GM23338 (cell line): ENCODE results near the gene RHOH. TPM values are rescaled to one million over a fixed set of nuclear protein-coding genes. Genes with fewer than 3 reads are reported as not detected.

Source experiments
- ATAC-seq: fragments of 200-7000 bp; cut with Tn5 transposase; 3 replicates; pipeline ENCODE4 v1.9.1; 2020
- DNase-seq: peaks from one replicate; pipeline ENCODE4 v3.0.0-alpha.2; 2015; ENCODE audit warnings: low spot score
- H2AFZ ChIP-seq: fragments of 200-600 bp; sonication (generic); 2 replicates; pipeline ENCODE4 v1.8.0; 2016; ENCODE audit warnings: antibody characterized with exemption, mild to moderate bottlenecking, moderate library complexity
- H3F3A ChIP-seq: fragments of 200-600 bp; sonication (generic); replicated peaks from 2 replicates; pipeline ENCODE4 v1.8.0; 2017; ENCODE audit warnings: antibody characterized with exemption, mixed run types, low read depth
- H3K27ac ChIP-seq: fragments of 200-600 bp; sonication (generic); 2 replicates; pipeline ENCODE4 v1.6.1; 2016; ENCODE audit warnings: low read depth
- H3K27me3 ChIP-seq: fragments of 200-600 bp; sonication (generic); 2 replicates; pipeline ENCODE4 v1.8.0; 2016; ENCODE audit warnings: mild to moderate bottlenecking, mixed run types, moderate library complexity; ENCODE audit not compliant: insufficient read depth
- H3K36me3 ChIP-seq: fragments of 200-600 bp; sonication (generic); 2 replicates; pipeline ENCODE4 v1.8.0; 2016; ENCODE audit warnings: mild to moderate bottlenecking; ENCODE audit not compliant: insufficient read depth
- H3K4me1 ChIP-seq: fragments of 200-600 bp; sonication (generic); 2 replicates; pipeline ENCODE4 v1.8.0; 2016; ENCODE audit warnings: mild to moderate bottlenecking, moderate library complexity; ENCODE audit not compliant: insufficient read depth
- H3K4me2 ChIP-seq: fragments of 200-600 bp; sonication (generic); 2 replicates; pipeline ENCODE4 v1.7.1; 2017; ENCODE audit warnings: mixed run types
- H3K4me3 ChIP-seq: fragments of 200-600 bp; sonication (generic); 2 replicates; pipeline ENCODE4 v1.6.1; 2016; ENCODE audit warnings: mixed run types
- H3K79me2 ChIP-seq: fragments of 200-600 bp; sonication (generic); replicated peaks from 2 replicates; pipeline ENCODE4 v1.8.0; 2017; ENCODE audit warnings: mild to moderate bottlenecking; ENCODE audit not compliant: insufficient read depth
- H3K9me2 ChIP-seq: fragments of 200-600 bp; sonication (generic); 2 replicates; pipeline ENCODE4 v1.8.0; 2017; ENCODE audit not compliant: insufficient read depth
- H4K20me1 ChIP-seq: fragments of 200-600 bp; sonication (generic); replicated peaks from 2 replicates; pipeline ENCODE4 v1.8.0; 2017; ENCODE audit warnings: mild to moderate bottlenecking; ENCODE audit not compliant: insufficient read depth
- H3K27ac Mint-ChIP-seq: 2 replicates; pipeline ENCODE4 v1.8.0; 2020; ENCODE audit warnings: inconsistent platforms, mild to moderate bottlenecking, moderate library complexity, mixed read lengths
- H3K27me3 Mint-ChIP-seq: 3 replicates; pipeline ENCODE4 v1.8.0; 2022; ENCODE audit warnings: low read depth, mild to moderate bottlenecking, moderate library complexity, mixed read lengths, inconsistent platforms; ENCODE audit not compliant: insufficient read depth, poor library complexity
- H3K36me3 Mint-ChIP-seq: 3 replicates; pipeline ENCODE4 v1.8.0; 2021; ENCODE audit warnings: low read depth, mild to moderate bottlenecking, inconsistent platforms, moderate library complexity, mixed read lengths
- H3K4me1 Mint-ChIP-seq: 3 replicates; pipeline ENCODE4 v1.8.0; 2020; ENCODE audit warnings: mild to moderate bottlenecking, inconsistent platforms, mixed read lengths
- H3K4me3 Mint-ChIP-seq: 3 replicates; pipeline ENCODE4 v1.8.0; 2021; ENCODE audit warnings: moderate library complexity, mild to moderate bottlenecking, inconsistent platforms, mixed read lengths
- H3K9me3 Mint-ChIP-seq: 3 replicates; pipeline ENCODE4 v1.8.0; 2020; ENCODE audit warnings: moderate library complexity, mild to moderate bottlenecking, inconsistent platforms, mixed read lengths
- CREB1 ChIP-seq: fragments of 250-450 bp; sonication (Bioruptor Pico); IDR thresholded peaks from 2 replicates; pipeline ENCODE4 v1.5.0; 2020; ENCODE audit warnings: low read depth, mild to moderate bottlenecking, moderate library complexity
- EZH2 ChIP-seq: fragments of 200-600 bp; sonication (generic); IDR thresholded peaks from one replicate; pipeline ENCODE4 v1.8.0; 2017; ENCODE audit warnings: antibody characterized with exemption, mild to moderate bottlenecking, low read depth; ENCODE audit not compliant: unreplicated experiment
- EZH2phosphoT487 ChIP-seq: fragments of 200-600 bp; sonication (generic); IDR thresholded peaks from one replicate; pipeline ENCODE4 v1.8.1; 2018; ENCODE audit warnings: antibody characterized with exemption; ENCODE audit not compliant: unreplicated experiment
- NANOG ChIP-seq: IDR thresholded peaks from 2 replicates; pipeline ENCODE4 v1.6.1; 2016; ENCODE audit warnings: antibody characterized with exemption, borderline replicate concordance
- POLR2AphosphoS5 ChIP-seq: IDR thresholded peaks from 2 replicates; pipeline ENCODE4 v1.6.1; 2016; ENCODE audit warnings: antibody characterized with exemption, low read depth
- REST ChIP-seq: IDR thresholded peaks from one replicate; pipeline ENCODE4 v1.6.1; 2018; ENCODE audit warnings: antibody characterized with exemption; ENCODE audit not compliant: unreplicated experiment
- ZNF114 ChIP-seq: fragments of 250-450 bp; sonication (Bioruptor Pico); IDR thresholded peaks from 2 replicates; pipeline ENCODE4 v1.5.0; 2020; ENCODE audit warnings: mild to moderate bottlenecking, moderate library complexity
- ZNF331 ChIP-seq: fragments of 250-450 bp; sonication (Bioruptor Pico); IDR thresholded peaks from 2 replicates; pipeline ENCODE4 v1.5.0; 2020; ENCODE audit warnings: low read depth, mild to moderate bottlenecking, moderate library complexity
- ZNF462 ChIP-seq: fragments of 250-450 bp; sonication (Bioruptor Pico); IDR thresholded peaks from 2 replicates; pipeline ENCODE4 v1.5.0; 2020; ENCODE audit warnings: mild to moderate bottlenecking, moderate library complexity
- polyA plus RNA-seq: library from polyadenylated mRNA; unstranded; fragments of >200 nt; fragmentation: Nextera tagmentation; extraction: Ambion mirVana; gene quantifications from 2 replicates; pipeline ENCODE4 v1.2.1, GENCODE V29; 2016
- total RNA-seq: library from RNA; depleted of rRNA; stranded (reverse); fragments of >200 nt; shearing (Covaris generic); gene quantifications from 2 replicates; pipeline ENCODE4 v1.2.3, GENCODE V29; 2014
- TF ChIP-seq, protein P1 (sequence below): IDR thresholded peaks from 2 replicates; pipeline ENCODE4 v1.6.1; 2016; ENCODE audit warnings: antibody characterized with exemption
- TF ChIP-seq, protein P2 (sequence below), 2 experiments: fragments of 200-600 bp in 1 of 2; sonication (generic) in 1 of 2; conservative IDR thresholded peaks; 2 replicates each; pipeline versions ENCODE4 v1.5.1 to v1.6.1; 2016 to 2017; ENCODE audit warnings: antibody characterized with exemption in 2 of 2, low read depth in 2 of 2, mild to moderate bottlenecking in 2 of 2, moderate library complexity in 1 of 2

The RHOH gene
- total and polyA plus RNA-seq, 2 experiments from 2014 or later: 2.2 to 3.7 TPM

DNA sequence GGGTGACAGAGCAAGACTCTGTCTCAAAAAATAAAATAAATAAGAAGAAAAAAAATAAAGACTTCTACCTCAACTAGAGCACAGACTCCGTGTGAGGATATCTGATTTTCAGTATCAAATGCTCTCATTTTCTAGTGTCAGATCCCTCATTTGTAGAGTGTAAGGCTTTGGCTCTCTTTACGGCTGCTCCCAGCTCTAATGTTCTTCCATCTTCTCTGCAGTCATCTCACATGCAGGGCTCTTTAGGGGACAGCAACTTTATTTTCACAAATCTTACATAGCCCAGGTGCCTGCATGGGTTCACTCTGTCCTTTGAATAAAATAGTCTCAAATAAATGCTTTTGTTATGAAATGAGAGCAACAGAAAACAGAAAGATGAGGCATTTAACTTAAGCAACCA lies 19.2 kb upstream of the RHOH start:
- no peak overlapping the region for H3K4me2 ChIP-seq
- no peaks in the 10 kb centered on the region for H3K27me3 ChIP-seq
- ATAC-seq (no peak), DNase-seq (no peak)
- H4K20me1 ChIP-seq: no peaks in the 10 kb centered on the region
- TF ChIP-seq ZNF114 (CRISPR knock-in tag): no peak
- TF ChIP-seq EZH2phosphoT487: no peak
- TF ChIP-seq, protein P1, sequence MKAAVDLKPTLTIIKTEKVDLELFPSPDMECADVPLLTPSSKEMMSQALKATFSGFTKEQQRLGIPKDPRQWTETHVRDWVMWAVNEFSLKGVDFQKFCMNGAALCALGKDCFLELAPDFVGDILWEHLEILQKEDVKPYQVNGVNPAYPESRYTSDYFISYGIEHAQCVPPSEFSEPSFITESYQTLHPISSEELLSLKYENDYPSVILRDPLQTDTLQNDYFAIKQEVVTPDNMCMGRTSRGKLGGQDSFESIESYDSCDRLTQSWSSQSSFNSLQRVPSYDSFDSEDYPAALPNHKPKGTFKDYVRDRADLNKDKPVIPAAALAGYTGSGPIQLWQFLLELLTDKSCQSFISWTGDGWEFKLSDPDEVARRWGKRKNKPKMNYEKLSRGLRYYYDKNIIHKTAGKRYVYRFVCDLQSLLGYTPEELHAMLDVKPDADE: no peak
- TF ChIP-seq ZNF462 (CRISPR knock-in tag): no peak
- no peak for TF ChIP-seq ZNF331 (CRISPR knock-in tag)
- TF ChIP-seq REST: no peak
- TF ChIP-seq, protein P2, sequence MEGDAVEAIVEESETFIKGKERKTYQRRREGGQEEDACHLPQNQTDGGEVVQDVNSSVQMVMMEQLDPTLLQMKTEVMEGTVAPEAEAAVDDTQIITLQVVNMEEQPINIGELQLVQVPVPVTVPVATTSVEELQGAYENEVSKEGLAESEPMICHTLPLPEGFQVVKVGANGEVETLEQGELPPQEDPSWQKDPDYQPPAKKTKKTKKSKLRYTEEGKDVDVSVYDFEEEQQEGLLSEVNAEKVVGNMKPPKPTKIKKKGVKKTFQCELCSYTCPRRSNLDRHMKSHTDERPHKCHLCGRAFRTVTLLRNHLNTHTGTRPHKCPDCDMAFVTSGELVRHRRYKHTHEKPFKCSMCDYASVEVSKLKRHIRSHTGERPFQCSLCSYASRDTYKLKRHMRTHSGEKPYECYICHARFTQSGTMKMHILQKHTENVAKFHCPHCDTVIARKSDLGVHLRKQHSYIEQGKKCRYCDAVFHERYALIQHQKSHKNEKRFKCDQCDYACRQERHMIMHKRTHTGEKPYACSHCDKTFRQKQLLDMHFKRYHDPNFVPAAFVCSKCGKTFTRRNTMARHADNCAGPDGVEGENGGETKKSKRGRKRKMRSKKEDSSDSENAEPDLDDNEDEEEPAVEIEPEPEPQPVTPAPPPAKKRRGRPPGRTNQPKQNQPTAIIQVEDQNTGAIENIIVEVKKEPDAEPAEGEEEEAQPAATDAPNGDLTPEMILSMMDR (conservative IDR thresholded peaks at IDR 0.05; ENCODE audit: low read depth in 2 of 2): no peak
- no peak for TF ChIP-seq CREB1 (CRISPR knock-in tag)
- TF ChIP-seq NANOG: no peak
- TF ChIP-seq POLR2AphosphoS5: no peak
- no peak for TF ChIP-seq EZH2
- H3K9me2 ChIP-seq: no peaks in the 10 kb centered on the region
- H3K4me1 Mint-ChIP-seq: peaks cover 22% of the 10 kb centered on the region
- H3F3A ChIP-seq: peaks cover 3% of the 10 kb centered on the region; the same call in 1 of the 2 replicates
- H3K4me3 Mint-ChIP-seq: no peak overlapping the region
- no peaks in the 10 kb centered on the region for H3K36me3 ChIP-seq
- H3K27ac ChIP-seq: no peak overlapping the region
- peaks cover 13% of the 10 kb centered on the region for H3K27me3 Mint-ChIP-seq
- no peak overlapping the region for H3K27ac Mint-ChIP-seq
- H2AFZ ChIP-seq: no peak overlapping the region
- H3K79me2 ChIP-seq: no peaks in the 10 kb centered on the region
- H3K4me1 ChIP-seq: peaks cover 13% of the 10 kb centered on the region
- no peaks in the 10 kb centered on the region for H3K36me3 Mint-ChIP-seq
- H3K4me3 ChIP-seq: no peak overlapping the region
- H3K9me3 Mint-ChIP-seq: no peaks in the 10 kb centered on the region; the same call in 2 of the 3 replicates
